NCI-H446 treated with DMSO at 0.1 percent for 48 hours (cell line): ENCODE data around the gene VSTM2B.
"Not testable (repeated sequence)": the region's sequence is repeated elsewhere in the genome, so short reads cannot be mapped to it uniquely, and the experiment has no call there.

ENCODE experiments used
- DNase-seq: peaks from one replicate; lab custom pipeline; 2025; lab: John Stamatoyannopoulos, UW

VSTM2B gene

GRCh38 chr19:29546583-29547190, 20.9 kb downstream of the VSTM2B start:
- DNase-seq: no peak

GRCh38 chr19:29547361-29547960, 21.7 kb downstream of the VSTM2B start:
- DNase-seq: no peak

GRCh38 chr19:29547981-29548380, 22.2 kb downstream of the VSTM2B start:
- DNase-seq: no peak

- no peak for DNase-seq
Observed at GRCh38 chr19:29548483-29549085, 22.8 kb downstream of the VSTM2B start.

- DNase-seq: no peak
Observed at GRCh38 chr19:29549105-29550070, 23.6 kb downstream of the VSTM2B start.

GRCh38 chr19:29550896-29551295, 25.1 kb downstream of the VSTM2B start:
- no peak for DNase-seq

GRCh38 chr19:29551774-29552173, 26.0 kb downstream of the VSTM2B start:
- no peak for DNase-seq

GRCh38 chr19:29552454-29553280, 26.9 kb downstream of the VSTM2B start:
- no peak for DNase-seq

GRCh38 chr19:29554149-29554548, 28.4 kb downstream of the VSTM2B start:
- no peak for DNase-seq

- DNase-seq: not testable (repeated sequence)
Observed at GRCh38 chr19:29559110-29559509, 33.3 kb downstream of the VSTM2B start.

GRCh38 chr19:29559743-29560142, 33.9 kb downstream of the VSTM2B start:
- no peak for DNase-seq

- DNase-seq: no peak
Observed at GRCh38 chr19:29560313-29561075, 34.7 kb downstream of the VSTM2B start.

GRCh38 chr19:29561601-29562000, 35.8 kb downstream of the VSTM2B start:
- DNase-seq: no peak

- DNase-seq: no peak
Observed at GRCh38 chr19:29562299-29563297, 36.8 kb downstream of the VSTM2B start.

- DNase-seq: no peak
Observed at GRCh38 chr19:29563486-29564101, 37.8 kb downstream of the VSTM2B start.

GRCh38 chr19:29564574-29565005, 38.8 kb downstream of the VSTM2B start:
- DNase-seq: no peak

- no peak for DNase-seq
Observed at GRCh38 chr19:29565171-29565570, 39.4 kb downstream of the VSTM2B start.

- DNase-seq: no peak
Observed at GRCh38 chr19:29566496-29567054, 40.8 kb downstream of the VSTM2B start.
